GM12864 (cell line): ENCODE results near the gene ANKRD62.
A peak's percentile ranks its signal among the peaks of the same experiment; 100 is the strongest.

Source experiments
- DNase-seq: peaks from one replicate; pipeline ENCODE4 v3.0.0-alpha.2; 2011; ENCODE audit warnings: low read depth
- H3K4me3 ChIP-seq: 2 replicates; pipeline ENCODE4 v1.5.1; 2011; ENCODE audit warnings: mild to moderate bottlenecking, low read depth, low read length, control low read depth
- TF ChIP-seq, protein P1 (sequence below): IDR thresholded peaks from 2 replicates; pipeline ENCODE4 v1.5.1; 2011; ENCODE audit warnings: low read depth, mild to moderate bottlenecking, moderate library complexity, low read length, control low read depth, inconsistent platforms; ENCODE audit errors: missing control alignments

Gene ANKRD62

DNA sequence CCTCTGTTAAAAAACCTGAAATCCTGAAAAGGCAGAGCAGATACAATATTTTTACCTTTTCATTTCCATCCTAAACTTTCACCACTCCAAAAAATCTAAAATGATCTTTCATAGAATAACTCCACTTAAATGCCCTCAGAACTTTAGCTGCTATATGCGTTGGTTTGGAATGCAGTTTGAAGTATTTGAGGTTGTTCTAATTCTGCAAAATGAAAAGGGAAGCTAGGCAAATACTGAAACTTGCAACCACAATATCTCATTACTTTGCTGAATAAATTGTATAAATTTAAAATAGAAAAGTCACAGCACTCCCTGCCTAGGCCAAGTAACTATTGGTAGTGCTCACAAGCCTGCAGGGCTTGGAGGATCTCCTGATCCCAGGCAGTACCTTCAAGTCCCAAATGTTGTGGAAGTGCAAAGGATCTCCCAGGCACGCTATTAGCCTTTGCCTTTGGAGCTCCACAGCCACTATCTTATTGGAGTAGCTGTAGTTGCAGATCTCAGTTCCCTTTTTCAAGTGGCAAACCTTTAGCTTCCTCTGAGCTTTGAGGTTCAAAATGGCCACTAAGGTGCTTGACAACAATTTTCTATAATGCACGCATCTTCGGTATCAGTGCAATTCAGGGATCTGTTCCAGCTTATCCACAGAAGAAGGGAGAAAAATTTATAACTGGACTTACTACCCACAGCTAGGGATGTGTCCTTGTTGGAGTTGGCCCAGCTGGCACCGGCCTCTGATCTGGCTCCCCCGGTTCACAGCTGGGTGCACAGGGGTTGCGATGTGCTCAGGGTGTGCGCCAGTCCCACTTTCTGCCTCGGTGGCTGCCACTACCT lies 43.4 kb upstream of the ANKRD62 start:
- peak; percentile 66 for DNase-seq
- TF ChIP-seq, protein P1, sequence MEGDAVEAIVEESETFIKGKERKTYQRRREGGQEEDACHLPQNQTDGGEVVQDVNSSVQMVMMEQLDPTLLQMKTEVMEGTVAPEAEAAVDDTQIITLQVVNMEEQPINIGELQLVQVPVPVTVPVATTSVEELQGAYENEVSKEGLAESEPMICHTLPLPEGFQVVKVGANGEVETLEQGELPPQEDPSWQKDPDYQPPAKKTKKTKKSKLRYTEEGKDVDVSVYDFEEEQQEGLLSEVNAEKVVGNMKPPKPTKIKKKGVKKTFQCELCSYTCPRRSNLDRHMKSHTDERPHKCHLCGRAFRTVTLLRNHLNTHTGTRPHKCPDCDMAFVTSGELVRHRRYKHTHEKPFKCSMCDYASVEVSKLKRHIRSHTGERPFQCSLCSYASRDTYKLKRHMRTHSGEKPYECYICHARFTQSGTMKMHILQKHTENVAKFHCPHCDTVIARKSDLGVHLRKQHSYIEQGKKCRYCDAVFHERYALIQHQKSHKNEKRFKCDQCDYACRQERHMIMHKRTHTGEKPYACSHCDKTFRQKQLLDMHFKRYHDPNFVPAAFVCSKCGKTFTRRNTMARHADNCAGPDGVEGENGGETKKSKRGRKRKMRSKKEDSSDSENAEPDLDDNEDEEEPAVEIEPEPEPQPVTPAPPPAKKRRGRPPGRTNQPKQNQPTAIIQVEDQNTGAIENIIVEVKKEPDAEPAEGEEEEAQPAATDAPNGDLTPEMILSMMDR = no peak
- H3K4me3 ChIP-seq = peak overlapping the region; percentile 26

DNA sequence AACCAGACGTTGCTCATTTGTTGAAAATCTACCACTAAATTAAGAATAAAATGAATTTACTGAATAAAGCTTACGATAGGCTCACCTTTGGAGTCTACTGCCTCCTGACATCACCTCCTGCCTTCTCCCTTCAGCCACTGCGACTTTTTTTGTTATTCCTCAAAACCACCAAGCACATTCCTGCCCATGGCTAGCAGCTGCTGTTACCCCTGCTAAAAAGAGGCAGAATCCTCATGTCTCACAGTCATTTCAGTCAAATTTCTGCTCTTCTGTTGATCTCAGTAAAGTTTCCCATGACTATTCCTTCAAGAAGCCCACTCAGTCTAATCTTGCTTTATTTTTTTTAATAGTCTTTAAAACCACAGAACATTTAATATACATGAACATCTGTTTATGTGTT lies 40.8 kb upstream of the ANKRD62 start:
- no peak overlapping the region for H3K4me3 ChIP-seq
- no peak for DNase-seq
- TF ChIP-seq, protein P1 = no peak

DNA sequence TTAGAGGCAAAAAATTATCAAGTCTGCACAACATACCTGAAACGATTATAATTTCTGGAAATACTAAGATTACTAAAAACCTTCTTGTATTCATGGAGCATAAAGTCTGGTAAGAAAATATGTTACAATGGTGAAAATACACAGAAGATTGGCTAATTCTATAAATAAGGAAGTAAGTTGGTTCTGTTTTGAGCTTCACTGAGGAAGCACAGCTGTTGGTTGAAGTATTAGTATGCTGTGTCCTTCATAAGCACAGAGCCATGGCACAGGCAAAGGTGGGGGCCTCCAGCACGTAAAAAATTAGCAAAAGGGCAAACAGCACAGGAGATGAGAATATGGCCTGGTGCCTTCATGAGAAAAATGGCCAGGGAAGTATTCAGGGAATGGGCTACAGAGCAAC lies 40.4 kb upstream of the ANKRD62 start:
- TF ChIP-seq, protein P1 = no peak
- DNase-seq = no peak
- H3K4me3 ChIP-seq = no peak overlapping the region

DNA sequence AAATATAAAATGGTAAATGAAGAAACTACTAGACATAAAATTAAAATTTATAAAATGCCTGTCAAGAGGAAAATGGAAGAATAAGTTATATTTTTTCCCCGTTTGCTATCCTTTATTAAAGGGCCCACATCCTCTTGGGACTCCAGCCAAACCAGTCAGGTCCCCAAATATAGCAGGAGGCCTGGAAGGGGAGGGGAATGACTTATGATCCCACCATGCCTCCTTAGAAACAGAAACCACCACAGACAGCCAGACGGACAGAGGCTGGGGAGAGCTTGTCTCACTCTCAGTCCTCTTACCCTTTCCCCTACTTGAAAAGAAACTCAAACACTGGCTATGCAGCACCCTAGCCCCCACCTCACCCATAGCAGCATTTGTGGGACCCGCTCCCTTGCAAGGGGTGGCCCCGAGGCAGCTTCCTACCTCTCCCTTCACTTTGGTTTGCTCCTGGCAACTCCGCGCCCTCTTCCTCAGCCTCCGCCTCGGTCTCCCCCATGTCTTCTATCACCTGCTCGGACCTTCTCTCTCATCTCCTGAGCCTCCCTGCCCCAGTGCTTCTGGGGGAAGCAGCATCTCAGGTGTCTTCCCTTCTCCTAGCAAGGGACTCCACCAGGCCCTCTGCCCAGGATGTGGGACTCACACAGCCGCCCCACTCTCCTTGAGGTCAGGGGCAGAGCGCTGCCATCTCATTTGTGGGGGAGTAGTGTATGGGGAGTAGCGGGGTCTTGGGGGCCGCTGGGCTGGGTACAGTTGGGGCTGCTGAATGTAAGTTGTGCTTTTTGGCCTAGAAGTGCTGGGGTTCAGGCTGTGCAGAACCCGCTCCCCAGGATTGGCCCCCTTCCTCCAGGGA lies 37.4 kb upstream of the ANKRD62 start:
- no peak for DNase-seq

DNA sequence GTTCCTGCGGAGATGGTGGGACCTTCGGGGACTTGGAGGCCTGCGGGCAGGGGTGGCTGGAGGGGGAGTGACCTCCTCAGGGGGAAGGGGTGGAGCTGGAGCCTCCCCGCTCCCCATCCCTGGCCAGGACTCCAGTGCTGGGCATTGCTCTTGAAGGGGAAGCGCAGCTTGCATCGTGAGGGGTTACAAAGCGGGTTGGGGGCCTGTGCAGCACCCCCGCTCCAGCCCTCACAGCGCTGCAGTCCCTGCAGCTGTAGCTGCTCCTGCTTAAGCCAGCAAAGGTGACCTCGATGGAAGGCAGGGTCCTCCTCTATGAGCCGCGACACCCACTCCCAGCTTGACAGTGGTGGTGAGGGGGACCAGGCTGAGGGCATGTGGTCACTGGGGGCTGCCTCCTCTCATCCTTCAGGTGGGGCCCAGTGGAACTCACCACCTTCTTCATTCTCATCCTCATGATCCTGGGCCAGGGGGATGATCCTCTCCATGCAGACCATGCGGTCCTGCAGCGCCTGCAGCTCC lies 36.7 kb upstream of the ANKRD62 start:
- TF ChIP-seq, protein P1 = no peak
- no peak overlapping the region for H3K4me3 ChIP-seq
- no peak for DNase-seq

More for the DNA sequence above, 37.4 kb upstream of the ANKRD62 start:
- TF ChIP-seq, protein P1 = no peak
- H3K4me3 ChIP-seq = no peak overlapping the region

DNA sequence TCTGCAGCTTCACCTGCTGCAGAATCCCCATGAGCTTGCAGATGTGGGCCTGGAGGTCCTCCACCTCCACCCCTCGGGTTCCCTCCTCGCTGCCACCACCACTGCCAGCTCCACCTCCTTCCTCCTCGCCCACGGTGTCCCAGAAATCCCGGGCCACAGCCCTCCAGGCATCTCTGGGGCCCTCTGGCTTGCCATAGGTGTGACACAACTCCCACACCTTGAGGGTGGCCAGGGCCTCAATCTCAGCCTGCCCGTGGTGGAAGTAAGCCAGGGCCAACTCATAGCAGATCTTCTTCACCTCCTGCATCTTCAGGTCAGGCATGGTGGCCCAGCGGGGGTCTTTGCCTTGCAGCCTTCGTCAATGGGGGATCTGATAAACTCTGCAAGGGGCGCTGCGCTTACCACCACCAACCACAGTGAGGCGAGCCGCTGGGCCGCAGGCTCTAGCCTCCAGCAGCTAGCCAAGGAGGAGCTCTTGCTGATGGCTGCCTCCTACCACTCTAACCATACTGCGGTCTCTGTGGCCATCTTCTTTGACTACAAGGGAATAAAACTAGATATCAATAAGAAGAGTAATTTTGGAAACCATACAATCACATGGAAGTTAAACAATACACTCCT lies 36.1 kb upstream of the ANKRD62 start:
- TF ChIP-seq, protein P1 = no peak
- H3K4me3 ChIP-seq = no peak overlapping the region
- no peak for DNase-seq
